GM19324 (cell line): ENCODE measurements around the gene SIGLEC15.
A peak's percentile ranks its signal among the peaks of the same experiment; 100 is the strongest.
"Not testable (repeated sequence)": the region's sequence is repeated elsewhere in the genome, so short reads cannot be mapped to it uniquely, and the experiment has no call there.

Experiments
- ATAC-seq: cut with Tn5 transposase; IDR thresholded peaks from one replicate; pipeline ENCODE4 v1.9.1; 2021; ENCODE audit warnings: mild to moderate bottlenecking, moderate library complexity; ENCODE audit not compliant: unreplicated experiment, low FRiP score

SIGLEC15 gene, protein sequence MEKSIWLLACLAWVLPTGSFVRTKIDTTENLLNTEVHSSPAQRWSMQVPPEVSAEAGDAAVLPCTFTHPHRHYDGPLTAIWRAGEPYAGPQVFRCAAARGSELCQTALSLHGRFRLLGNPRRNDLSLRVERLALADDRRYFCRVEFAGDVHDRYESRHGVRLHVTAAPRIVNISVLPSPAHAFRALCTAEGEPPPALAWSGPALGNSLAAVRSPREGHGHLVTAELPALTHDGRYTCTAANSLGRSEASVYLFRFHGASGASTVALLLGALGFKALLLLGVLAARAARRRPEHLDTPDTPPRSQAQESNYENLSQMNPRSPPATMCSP

DNA sequence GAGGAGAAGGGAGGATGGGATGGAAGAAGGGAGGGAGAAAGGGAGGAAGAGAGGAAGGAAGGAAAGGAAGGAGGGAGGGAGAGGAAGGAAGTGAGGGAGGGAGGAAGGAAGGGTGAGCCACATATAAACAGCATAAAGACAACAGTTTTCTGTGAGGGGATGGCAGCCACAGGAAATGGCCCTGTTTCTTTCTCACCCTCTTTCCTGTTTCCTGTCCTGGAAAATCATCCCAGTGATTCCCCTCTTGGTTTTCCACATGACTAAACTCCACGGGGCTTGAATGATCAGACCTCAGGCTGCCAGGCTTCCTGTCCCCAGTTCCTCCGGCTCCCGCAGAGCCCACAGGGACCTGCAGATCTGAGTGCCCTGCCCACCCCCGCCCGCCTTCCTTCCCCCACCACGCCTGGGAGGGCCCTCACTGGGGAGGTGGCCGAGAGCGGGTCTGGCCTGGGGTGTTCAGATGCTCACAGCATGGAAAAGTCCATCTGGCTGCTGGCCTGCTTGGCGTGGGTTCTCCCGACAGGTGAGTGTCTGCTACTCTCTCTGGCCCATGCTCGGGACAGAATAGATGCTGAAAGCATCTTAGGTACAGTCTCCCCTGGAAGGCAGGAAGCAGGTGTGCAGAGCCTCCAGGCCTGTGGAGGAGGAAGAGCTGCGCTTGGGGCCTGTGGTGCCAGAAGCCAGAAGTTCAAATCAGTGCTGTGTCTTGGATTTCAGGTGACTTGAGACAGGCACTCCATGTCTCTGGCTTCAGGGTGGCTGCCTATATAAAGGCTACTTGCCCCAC is at the start of gene SIGLEC15:
Gene SIGLEC15 (plus strand): TSS at position 418 of the 787 bp plus-strand sequence. CDS start 54 bp downstream, at position 472.
- ATAC-seq, result no peak

DNA sequence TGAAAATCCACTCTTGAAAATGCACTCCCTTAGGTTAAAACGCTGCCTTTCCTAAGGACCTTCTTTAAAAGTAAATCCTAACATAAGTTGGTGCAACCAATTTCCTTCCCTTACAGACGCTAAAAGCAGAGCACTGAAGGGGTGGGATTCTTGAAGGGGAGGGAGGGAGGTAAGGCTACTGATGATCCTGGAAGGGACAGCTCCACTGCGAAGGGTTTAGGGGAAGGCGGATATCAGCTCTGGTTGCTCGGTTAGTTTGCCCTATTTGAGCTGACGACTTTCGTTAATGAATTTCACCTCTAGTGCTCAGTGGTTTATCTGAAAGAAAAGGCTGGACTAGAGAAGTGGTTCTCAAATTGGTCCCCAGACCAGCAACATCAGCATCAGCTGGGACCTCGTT is 49.7 kb upstream of the SIGLEC15 start:
- no peak for ATAC-seq

DNA sequence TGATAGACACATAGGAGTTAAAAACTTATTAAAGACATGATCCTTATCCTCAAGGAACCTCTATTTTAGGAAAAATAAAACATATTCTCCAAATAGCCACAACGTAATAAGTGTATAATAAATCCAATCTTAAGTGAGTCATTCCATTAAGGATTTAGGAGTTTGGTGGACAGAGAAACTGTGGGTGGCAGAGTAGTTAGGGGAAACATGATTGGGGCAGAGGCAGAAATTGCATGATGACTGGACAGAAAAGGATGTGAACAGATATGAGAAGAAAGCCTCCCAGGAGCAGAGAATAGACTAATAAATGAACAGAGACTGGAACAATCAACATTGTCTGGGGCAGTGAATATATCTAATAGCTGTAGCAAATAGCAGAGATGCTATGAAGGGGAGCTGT is 48.1 kb upstream of the SIGLEC15 start:
- ATAC-seq, result no peak

DNA sequence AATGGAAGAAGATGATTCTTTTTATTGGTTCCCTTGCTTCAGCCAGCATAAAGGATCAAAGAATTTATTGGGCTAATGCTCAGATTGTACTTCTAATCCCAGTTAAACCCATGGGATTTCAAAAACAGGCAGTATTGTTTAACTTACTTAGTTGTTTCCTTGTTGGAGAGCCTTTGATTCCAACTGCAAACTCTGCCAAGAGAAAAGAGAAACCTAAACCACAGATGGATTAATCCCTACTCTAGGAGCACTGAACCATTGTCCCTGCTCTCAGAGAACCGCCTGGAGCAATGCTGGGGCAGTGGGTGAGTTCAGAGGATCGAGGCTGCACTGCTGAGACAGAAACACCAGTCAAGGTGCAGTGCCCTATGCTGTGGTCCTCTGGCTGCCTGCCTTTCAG is 44.9 kb upstream of the SIGLEC15 start:
- ATAC-seq, result no peak

DNA sequence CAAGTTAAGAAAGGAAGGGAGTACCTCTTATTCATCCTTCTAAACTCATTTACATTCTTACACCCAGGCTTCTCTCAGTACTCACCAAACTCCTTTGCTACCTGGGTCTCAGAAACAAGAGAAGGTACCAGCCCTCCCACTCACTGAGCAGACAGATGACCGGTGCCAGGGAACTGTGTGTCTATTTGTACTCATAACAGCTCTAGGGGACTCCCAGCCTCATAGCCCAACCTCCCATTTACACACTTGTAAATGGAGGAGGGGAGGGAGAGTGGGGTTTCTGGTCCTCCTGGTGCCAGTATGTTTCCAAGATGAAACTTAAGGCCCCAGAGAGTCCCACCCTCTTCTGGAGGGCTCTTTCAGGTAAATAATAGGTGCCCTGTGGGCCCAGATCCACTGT is 42.8 kb upstream of the SIGLEC15 start:
- no peak for ATAC-seq

DNA sequence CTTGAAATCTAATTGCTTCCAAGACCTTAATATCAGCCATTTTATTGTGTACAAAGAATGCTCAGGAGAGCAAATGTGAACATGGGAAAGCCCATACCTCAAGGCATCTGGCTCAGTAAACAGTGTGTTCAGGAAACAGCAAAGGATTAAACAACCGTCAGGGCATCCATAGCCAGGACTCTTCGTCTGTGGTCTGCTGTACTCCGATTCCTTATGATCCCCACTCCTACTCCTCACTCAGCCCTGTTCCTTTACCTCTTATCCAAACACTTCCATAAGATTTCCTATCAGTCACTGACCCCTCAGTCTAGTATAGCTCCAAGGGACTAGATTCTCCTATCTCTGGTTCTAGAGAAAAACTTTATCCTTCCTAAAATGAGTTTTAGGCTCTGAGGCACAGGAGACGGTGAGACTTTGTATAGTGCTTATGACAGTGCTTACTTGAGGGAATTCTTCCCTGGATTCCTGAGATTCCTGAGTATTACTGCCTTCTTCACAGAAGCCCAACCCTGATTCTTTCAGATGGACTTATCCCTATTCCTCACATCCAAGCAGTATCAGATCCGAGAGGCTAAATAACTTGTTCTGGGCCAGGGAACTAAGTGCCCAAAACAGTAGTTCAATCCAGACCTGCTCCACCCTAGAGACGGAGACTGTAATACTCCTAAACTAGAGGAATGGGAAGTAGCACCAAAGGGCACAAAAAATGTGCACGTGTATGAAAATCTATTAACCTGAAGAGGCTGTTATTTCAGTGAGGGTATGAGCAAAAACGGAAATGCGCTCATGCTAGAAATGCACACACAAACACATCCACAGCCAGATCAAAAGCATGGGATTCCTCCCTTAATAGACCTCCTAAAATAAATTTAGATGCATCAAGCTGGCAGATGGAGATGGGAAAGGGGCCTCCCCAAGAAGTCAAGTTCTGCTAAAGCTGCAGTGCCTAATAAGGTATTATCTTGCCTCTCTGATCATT is 42.1 kb upstream of the SIGLEC15 start:
- ATAC-seq, result no peak

DNA sequence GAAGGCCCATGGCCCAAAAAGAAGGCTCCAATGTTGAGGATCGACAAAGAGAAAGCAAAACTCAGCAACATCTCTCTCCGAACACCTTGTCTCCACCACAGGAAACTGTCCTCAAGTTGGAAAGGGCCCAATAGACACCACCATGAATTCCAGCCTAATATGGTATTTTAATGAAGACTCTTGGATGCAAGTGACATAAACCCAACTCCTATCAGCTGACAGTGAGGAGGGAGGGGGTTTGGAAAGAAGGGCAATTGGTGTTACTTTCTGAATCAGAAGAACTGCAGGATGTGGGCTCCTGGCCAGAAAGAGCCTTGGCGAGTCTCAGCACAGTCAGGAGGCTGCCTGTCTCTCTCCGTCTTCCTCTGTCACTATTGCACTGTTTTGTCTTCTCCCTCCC is 40.3 kb upstream of the SIGLEC15 start:
- ATAC-seq, result peak; percentile 56

DNA sequence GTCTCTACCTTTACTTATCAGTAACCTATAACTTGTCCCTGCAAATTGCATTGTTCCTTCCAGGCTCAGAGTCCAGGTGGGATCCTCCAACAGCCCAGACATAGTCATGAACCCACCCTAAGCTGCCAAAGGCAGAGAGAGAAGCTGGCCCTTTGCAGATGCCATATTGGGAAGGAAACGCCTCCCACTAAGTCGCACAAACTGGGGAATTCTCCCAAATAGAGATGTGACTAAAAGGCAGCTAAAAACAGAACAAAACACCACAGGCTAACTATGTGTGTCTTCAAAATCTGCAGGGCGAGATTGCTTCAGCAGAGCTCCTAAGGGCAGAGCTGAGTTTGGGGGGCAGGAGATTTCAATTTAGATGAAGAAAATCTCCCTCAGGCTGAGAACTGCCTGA is 38.5 kb upstream of the SIGLEC15 start:
- ATAC-seq, result no peak

DNA sequence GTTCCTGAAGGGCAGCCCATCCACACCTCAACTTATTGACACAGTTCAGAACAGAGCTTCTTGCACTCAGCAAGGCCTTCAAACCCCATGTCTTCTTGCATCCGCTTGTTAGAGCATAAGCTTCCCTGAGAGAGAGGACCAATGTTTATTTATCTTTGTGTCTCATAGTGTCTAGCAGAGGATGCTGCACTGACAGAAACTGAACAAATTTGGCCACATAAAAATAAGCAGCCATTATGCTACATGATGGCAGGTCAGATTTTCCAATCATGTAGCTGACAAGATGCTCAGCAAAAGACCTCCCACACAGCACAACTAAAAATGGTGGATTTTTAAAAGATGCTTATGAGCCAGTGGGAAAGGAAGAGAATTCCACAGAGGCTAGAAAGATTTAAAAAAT is 38.1 kb upstream of the SIGLEC15 start:
- ATAC-seq, result no peak

DNA sequence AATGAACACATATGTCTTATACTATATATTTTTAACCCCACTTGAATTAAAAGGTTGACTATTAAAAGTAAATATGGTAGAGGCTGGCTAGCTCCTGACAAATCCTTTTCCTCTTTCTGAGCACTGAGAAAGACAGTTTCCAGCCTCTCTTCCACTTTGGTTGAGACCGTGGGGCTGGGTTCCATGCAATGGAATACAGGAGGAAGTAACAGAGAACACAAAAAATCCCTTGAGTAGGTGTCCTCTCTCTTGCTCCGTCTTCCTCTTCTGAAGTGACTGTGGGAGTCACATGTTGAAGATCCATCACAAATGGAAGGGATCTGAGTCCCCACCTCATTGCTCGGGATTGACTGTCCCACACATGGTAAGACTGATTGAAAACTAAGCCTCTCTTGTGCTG is 36.6 kb upstream of the SIGLEC15 start:
- no peak for ATAC-seq

DNA sequence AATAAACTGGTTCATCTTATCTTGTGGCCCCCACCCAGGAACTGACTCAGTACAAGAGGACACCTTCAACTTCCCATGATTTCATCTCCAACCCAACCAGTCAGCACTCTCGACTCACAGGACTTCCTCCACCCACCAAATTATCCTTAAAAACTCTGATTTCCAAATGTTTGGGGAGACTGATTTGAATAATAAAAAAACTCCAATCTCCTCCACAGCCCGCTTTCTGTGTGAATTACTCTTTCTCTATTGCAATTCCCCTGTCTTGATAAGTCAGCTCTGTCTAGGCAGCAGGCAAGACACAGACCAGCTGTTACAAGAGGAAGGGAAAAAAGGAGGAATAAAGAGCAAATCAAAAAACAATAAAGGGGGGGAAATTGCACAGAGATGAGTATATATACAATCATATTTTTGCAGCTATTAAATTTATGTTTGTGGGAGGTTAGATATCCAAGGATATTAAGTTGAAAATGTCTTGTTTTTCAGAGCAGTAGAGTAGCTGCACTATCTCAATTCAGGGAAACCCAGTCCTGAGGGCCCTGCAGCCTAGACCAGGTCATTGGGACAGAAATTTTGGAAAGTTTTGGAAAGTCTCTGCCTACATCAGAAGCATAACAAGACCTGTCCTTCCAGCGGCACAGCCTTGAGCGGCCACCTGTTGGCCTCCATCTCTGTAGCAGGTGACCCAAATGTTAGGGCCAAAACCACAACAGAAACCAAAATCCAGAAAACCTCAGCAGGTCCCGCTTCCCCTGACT is 32.8 kb upstream of the SIGLEC15 start:
- ATAC-seq, result no peak

DNA sequence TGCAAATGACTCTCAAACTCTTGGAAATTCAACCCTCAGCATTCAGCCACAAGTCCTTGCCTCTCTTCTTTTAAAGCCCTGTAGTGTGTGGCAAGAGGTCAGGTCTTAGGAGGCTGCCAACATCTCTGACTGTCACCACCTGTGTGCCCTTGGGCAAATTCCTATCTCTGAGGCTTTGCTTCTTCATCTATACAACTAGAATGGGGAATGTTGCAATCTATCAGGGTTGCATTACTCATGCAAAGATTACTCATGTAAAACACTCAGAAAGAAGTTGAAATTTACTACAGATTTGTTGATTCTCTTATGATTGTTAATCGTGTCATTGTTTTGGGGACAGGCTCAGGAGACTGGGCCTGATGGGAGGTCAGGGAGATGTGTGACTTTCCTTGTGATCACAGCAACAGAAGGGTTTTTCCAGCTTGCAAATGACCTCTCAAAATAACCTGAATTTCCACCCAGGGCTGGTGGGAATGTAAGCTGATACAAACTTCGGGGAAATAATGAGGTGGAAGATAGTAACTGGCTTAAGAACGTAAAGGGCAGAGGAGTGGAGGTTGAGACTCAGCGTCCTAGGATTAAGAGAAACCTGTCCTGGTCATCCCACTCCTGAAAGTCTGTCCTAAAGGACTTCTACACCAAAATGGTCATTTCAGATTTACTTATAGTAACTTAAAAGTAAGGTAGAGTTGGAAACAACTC is 32.1 kb upstream of the SIGLEC15 start:
- ATAC-seq, result no peak

DNA sequence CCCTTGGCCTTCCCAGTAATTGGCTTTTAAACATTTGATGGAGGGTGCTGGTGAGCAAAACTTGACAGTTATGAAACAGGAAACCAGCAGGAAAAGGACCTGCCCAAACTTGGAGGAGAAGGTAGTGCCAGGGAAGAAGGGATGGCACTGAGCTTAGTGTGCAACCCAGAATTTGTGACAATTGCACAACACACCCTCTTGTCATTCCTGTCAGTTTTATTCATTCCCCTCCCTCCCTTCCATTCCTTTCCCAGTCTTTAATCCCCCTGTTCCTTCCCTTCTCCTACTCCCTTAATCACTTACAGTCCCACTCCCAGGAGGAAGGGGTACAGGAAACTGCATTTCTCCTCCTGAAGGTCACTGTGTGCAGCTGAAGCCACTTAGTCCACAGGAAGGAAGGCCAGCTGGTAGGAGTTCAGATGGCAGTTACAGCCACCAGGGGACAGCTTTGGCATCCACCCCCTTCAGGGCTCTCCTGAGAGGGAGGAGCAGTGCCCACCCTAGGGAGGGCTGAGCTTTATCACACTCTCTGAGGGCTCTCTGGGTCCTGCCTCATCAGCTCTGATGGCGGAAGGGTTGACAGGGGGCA is 24.0 kb upstream of the SIGLEC15 start:
- ATAC-seq, result no peak

DNA sequence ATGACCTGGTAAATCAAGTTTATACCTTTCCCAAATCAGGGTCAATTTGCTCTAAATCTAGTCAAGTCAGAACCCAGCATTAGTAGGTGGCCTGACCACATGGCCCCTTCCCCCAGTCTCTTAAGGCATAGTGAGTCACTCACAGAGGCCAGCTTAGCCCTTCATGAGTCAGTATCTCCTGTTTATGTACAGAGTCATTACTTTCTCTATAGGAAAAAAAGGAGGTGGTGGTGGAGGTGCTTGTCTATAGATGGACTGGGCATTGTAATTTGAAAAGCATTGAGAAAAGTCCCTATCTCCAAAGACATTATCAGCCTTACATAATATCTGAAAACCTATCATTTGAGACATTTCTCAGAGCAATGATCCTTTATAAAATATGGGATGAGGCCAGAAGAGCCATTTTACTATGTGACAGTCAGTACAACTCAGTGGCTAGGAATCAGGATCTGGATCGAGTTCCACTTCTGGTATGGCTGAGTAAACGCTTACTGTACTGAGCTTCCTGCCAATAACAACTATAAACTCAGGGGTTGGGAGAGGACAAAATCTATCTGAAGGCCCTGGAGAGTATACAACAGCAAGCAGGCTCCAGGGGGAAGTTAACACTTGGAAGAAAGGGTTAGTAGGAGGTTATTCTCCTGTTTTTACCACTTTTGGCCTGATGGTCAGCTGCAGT is 22.5 kb upstream of the SIGLEC15 start:
- no peak for ATAC-seq

DNA sequence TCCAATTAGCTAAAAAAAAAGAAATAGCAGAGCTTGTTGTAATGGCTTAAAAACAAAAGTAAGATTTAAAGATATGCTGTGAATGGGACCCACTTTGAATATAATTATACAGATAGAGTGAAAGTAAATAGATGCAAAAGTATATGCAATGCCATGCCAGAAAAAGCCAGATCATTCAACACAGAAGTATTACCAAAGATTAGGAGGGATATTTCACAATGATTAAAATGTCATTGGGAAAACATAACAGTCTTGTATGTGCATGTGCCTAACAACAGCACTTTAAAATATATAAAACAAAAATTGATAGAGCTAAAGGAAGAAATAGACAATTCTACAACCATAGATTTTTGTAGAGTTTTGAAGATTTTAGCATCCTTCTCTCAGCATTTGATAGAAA is 19.9 kb upstream of the SIGLEC15 start:
- ATAC-seq, result no peak

DNA sequence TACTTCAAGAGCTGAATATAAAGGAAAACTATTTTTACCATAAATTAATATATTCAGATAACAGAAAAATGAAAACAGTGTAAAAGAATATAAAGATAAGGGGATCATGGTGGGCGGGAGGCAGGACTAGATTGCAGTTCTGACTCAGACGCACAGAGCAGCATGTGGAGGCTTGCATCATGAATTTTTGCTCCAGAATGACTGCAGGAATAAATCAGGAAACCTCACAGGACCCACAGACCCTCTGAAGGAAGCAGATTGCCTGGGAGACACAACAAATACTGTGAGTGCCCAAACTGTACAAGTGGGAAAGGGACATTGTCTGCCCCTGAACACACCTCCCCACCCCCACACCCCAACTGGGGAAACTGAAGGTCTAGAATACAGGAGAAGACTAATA is 19.2 kb upstream of the SIGLEC15 start:
- ATAC-seq, result no peak

DNA sequence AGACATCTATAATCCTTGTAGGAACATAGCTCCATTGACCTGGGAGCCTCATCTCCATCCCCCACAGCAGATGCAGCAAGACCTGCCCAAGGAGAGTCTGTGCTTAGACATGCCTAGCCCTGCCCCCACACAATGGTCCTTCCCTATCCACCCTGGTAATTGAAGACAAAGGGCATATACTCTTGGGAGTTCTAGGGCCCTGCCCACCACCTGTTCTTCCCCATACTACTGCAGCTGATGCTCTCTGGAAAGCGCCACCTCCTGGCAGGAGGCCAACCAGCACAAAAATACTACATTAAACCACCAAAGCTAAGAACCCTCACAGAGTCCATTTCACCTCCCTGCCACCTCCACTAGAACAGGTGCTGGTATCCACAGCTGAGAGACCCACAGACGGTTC is 18.3 kb upstream of the SIGLEC15 start:
- ATAC-seq, result not testable (repeated sequence)

DNA sequence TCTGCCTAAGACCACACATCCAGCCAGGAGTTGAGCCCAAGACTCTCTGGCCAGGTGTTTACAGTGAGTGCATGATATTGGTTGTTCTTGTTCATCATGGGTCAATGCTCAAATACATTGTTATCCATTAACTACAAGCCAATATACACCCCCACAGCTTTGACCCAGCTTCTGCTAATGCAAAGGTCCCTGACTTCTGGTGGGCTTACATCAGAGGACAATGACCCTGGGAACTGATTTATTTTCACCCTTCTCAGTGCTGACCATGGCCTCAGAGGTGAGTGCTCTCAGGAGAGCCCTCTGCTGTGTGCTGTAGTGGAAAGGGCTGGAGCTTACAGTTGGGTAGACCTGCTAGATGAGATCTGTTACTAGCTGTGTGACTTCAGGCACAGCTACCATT is 10.7 kb upstream of the SIGLEC15 start:
- ATAC-seq, result not testable (repeated sequence)

DNA sequence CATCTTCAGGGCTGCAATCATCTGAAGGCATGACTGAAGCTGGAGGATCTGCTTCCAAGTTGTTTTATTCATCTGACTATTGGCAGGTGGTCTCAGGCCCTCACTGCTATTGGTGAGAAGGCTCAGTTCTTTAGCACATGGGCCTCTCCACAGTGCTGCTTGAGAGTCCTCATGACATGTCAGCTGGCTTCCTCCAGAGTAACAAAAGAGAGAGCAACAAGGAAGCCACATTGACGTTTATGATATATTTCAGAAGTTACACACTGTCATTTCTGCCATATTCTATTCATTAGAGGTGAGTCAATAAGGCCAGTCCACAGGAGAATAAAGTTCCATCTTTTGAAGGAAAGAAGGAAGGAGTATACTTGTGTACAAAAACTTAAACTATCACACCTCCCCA is 7.9 kb upstream of the SIGLEC15 start:
- ATAC-seq, result no peak
